ENCODE data around the gene AOPEP.

AOPEP gene

DNA sequence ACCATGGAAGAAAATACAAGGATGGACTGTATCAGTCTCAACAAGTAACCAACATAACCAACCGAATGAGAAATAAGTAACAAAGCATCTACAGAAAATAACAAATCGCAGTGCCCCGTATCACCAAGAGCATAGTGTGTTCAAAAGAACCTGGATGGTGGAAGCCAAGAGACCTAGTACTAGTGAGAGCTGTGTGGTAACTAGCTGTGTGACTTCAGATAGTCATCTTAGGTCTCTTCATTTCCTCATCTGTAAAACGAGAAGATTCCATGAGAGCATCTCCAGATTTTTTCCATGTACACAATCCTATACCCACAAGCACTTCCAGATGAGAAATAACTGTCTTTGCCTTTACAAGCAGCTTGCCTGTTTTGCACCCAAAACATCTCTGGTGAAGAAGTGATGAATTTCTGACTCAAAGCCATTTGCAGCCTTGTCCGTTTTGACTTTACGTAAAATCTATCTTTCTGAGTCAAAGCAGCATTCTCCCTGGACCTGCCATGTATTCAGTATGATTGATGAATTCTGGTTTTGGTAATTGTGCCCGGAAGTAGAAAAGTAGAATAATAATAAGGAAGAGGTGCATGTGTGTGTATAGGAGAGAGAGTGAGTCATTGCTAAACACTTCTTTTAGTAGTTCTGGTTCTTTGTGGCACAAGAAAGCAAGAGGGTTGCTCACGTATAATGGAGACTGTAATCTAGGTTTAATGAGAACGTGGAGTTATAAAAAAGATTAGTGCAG, 41.0 kb downstream of the AOPEP start:
- Histone ChIP-seq H3K4me3 (ENCODE audit: low read length, poor library complexity, severe bottlenecking) (no peak overlapping the region), H3K36me3 (ENCODE audit: insufficient read depth, low read length) (no peaks in the 10 kb centered on the region), H3K4me2 (ENCODE audit: low read depth, low read length, poor library complexity, severe bottlenecking) (no peak overlapping the region), H4K20me1 (ENCODE audit: insufficient read depth, low read length, poor library complexity, severe bottlenecking) (no peaks in the 10 kb centered on the region), H3K27me3 (ENCODE audit: insufficient read depth, low read length, poor library complexity, severe bottlenecking) (no peaks in the 10 kb centered on the region), H3K9ac (ENCODE audit: low read depth, low read length, poor library complexity, severe bottlenecking) (no peak overlapping the region), H2AFZ (ENCODE audit: low read length) (no peak overlapping the region), H3K4me1 (ENCODE audit: insufficient read depth, low read length, poor library complexity, severe bottlenecking) (peaks cover 11% of the 10 kb centered on the region), H3F3A (ENCODE audit: low read depth) (no peaks in the 10 kb centered on the region), H3K79me2 (ENCODE audit: insufficient read depth, low read length) (no peaks in the 10 kb centered on the region), H3K9me2 (replicated peaks; ENCODE audit: low read depth, low read length) (no peaks in the 10 kb centered on the region), H3K9me3 (ENCODE audit: insufficient read depth, low read depth, low read length) (no peaks in the 10 kb centered on the region)
- no peak for TF ChIP-seq EZH2phosphoT487 (IDR thresholded peaks at IDR 0.05; ENCODE audit: borderline replicate concordance)
- TF ChIP-seq, protein P1, sequence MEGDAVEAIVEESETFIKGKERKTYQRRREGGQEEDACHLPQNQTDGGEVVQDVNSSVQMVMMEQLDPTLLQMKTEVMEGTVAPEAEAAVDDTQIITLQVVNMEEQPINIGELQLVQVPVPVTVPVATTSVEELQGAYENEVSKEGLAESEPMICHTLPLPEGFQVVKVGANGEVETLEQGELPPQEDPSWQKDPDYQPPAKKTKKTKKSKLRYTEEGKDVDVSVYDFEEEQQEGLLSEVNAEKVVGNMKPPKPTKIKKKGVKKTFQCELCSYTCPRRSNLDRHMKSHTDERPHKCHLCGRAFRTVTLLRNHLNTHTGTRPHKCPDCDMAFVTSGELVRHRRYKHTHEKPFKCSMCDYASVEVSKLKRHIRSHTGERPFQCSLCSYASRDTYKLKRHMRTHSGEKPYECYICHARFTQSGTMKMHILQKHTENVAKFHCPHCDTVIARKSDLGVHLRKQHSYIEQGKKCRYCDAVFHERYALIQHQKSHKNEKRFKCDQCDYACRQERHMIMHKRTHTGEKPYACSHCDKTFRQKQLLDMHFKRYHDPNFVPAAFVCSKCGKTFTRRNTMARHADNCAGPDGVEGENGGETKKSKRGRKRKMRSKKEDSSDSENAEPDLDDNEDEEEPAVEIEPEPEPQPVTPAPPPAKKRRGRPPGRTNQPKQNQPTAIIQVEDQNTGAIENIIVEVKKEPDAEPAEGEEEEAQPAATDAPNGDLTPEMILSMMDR (conservative IDR thresholded peaks at IDR 0.05; ENCODE audit: low read length): no peak

DNA sequence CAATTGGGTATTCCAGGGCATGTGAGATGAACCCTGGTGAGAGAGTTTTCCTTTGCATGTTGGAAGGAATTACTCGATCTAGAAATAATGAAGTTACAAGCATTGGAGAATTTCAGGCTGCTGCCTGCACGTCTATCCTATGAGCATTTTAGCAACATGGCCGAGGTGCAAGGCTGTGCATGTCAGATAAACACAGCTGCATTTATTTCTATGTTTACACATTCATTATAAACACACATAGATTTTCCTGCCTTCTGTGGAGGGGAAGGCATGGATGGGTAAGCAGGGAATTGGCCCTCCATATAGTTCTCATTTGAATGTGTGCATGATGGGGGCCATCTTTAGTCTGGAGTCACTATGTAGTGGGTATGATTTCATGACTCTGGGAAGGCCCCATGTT, 42.3 kb downstream of the AOPEP start:
- TF ChIP-seq, protein P1 (conservative IDR thresholded peaks at IDR 0.05; ENCODE audit: low read length): no peak
- TF ChIP-seq EZH2phosphoT487 (IDR thresholded peaks at IDR 0.05; ENCODE audit: borderline replicate concordance): no peak
- no peaks in the 10 kb centered on the region for H3K79me2 ChIP-seq (ENCODE audit: insufficient read depth, low read length)
- no peaks in the 10 kb centered on the region for H4K20me1 ChIP-seq (ENCODE audit: insufficient read depth, low read length, poor library complexity, severe bottlenecking)
- no peak overlapping the region for H3K4me3 ChIP-seq (ENCODE audit: low read length, poor library complexity, severe bottlenecking)
- H2AFZ ChIP-seq (ENCODE audit: low read length): no peak overlapping the region
- no peaks in the 10 kb centered on the region for H3K9me3 ChIP-seq (ENCODE audit: insufficient read depth, low read depth, low read length)
- H3F3A ChIP-seq (ENCODE audit: low read depth): no peaks in the 10 kb centered on the region
- H3K36me3 ChIP-seq (ENCODE audit: insufficient read depth, low read length): no peaks in the 10 kb centered on the region
- H3K4me2 ChIP-seq (ENCODE audit: low read depth, low read length, poor library complexity, severe bottlenecking): no peak overlapping the region
- no peaks in the 10 kb centered on the region for H3K9me2 ChIP-seq (replicated peaks; ENCODE audit: low read depth, low read length)
- peaks cover 17% of the 10 kb centered on the region for H3K4me1 ChIP-seq (ENCODE audit: insufficient read depth, low read length, poor library complexity, severe bottlenecking)
- H3K27me3 ChIP-seq (ENCODE audit: insufficient read depth, low read length, poor library complexity, severe bottlenecking): no peaks in the 10 kb centered on the region
- H3K9ac ChIP-seq (ENCODE audit: low read depth, low read length, poor library complexity, severe bottlenecking): no peak overlapping the region

DNA sequence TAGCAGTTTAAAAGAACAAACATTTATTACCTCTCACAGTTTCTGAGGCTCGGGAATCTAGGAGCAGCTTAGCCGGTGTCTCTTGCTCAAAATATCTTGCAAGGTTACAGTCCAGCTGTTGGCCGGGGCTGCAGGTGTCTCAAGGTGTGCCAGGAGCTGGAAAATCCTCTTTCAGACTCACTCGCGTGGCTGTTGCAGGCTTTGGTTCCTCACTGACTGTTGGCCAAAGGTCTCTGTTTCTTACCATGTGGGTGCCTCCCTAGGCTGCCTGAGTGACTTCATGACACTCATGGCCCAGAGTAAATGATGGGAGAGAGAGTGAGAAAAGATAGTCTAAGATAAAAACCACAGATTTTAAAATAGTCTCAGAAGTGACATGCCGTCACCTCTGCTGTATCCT, 43.8 kb downstream of the AOPEP start:
- H3K9ac ChIP-seq (ENCODE audit: low read depth, low read length, poor library complexity, severe bottlenecking): no peak overlapping the region
- no peak for TF ChIP-seq EZH2phosphoT487 (IDR thresholded peaks at IDR 0.05; ENCODE audit: borderline replicate concordance)
- TF ChIP-seq, protein P1 (conservative IDR thresholded peaks at IDR 0.05; ENCODE audit: low read length): no peak

More for the DNA sequence above, 43.8 kb downstream of the AOPEP start:
- Histone ChIP-seq H3K9me3 (ENCODE audit: insufficient read depth, low read depth, low read length) (no peaks in the 10 kb centered on the region), H3K27me3 (ENCODE audit: insufficient read depth, low read length, poor library complexity, severe bottlenecking) (no peaks in the 10 kb centered on the region), H3F3A (ENCODE audit: low read depth) (no peaks in the 10 kb centered on the region), H4K20me1 (ENCODE audit: insufficient read depth, low read length, poor library complexity, severe bottlenecking) (no peaks in the 10 kb centered on the region), H2AFZ (ENCODE audit: low read length) (no peak overlapping the region), H3K79me2 (ENCODE audit: insufficient read depth, low read length) (no peaks in the 10 kb centered on the region), H3K36me3 (ENCODE audit: insufficient read depth, low read length) (no peaks in the 10 kb centered on the region), H3K4me2 (ENCODE audit: low read depth, low read length, poor library complexity, severe bottlenecking) (no peak overlapping the region), H3K4me3 (ENCODE audit: low read length, poor library complexity, severe bottlenecking) (no peak overlapping the region), H3K9me2 (replicated peaks; ENCODE audit: low read depth, low read length) (no peaks in the 10 kb centered on the region), H3K4me1 (ENCODE audit: insufficient read depth, low read length, poor library complexity, severe bottlenecking) (peaks cover 17% of the 10 kb centered on the region)
